ENCODE data around the gene MOB3C.
"Not testable (repeated sequence)": the region's sequence is repeated elsewhere in the genome, so short reads cannot be mapped to it uniquely, and the experiment has no call there.

Gene MOB3C

DNA sequence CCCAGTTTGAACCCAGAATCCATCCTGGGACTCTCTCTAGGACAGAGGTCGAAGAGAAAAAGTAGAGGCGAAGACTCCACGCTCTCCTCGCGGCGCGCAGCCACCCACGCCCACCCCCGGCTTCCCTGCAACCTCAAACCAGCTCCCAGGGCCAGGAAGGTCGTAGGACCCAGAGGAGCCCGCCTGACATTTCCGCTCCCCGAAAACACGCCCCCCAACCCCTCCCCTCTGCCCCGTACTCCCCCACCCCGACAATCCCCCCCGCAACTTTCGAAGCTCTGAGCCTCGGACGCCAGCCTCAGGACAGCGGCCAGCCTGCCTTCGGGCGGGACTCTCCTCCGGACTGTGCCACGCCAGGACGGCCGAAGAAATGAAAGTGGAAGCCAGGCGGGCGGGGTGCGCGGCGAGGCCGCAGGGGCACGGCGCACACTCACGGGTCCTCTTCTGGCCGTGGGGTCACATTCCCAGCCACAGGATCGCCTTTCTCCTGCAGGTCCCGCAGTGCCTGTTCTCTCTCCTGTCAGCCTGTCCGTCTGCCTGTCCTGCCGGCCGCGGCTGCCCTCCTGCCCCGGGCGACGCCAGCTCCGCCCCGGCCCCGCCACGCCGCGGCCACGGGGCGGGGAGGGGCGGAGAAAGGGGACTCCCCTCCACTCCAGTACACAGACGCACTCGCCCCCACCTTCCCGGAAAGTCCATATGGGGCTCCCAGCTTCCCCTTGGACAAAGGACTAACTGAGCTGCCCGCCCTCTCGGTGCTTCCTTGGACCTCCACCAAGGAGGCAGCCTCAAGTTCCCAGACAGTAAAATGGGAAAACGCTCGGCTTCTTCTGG lies at the start of gene MOB3C:
MOB3C (minus strand) TSS at position 535 of the 831 bp plus-strand sequence. CDS start 3,490 bp downstream, outside the sequence.
- DNase-seq, result no peak

GRCh38 chr1:46665983-46666382 lies 49.4 kb upstream of the MOB3C start:
- no peak for DNase-seq

DNA sequence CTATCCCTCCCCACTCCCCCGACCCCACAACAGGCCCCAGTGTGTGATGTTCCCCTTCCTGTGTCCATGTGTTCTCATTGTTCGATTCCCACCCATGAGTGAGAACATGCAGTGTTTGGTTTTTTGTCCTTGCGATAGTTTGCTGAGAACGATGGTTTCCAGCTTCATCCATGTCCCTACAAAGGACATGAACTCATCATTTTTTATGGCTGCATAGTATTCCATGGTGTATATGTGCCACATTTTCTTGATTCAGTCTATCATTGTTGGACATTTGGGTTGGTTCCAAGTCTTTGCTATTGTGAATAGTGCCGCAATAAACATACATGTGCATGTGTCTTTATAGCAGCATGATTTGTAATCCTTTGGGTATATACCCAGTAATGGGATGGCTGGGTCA lies 46.3 kb upstream of the MOB3C start:
- not testable (repeated sequence) for DNase-seq

GRCh38 chr1:46660116-46660515 lies 43.5 kb upstream of the MOB3C start:
- not testable (repeated sequence) for DNase-seq

DNA sequence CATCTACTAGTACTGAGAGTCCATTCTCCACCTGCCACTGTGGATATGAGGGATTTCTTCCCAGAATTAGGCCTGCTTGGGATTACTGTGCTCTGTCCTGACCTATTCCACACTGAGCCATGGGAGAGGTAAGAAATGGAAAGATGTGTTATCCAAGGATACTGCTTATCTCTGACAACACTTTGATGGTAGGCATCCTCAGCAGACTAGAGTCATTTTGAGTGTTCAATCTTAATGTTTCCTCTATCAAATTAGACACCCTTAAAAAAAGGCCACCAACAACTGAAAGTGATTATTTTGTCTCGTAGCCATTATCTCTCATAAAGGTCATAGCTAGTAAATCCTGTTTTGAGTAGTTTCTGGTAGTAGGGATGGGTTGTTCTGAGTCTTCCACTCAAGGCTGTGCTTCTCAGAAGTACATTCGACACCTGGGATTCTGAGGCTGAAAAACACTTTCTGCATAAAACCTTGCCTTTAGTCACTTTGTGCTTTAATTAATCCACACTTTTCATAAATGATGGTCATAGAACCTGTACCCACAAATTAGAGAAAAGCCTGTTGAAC lies 42.8 kb upstream of the MOB3C start:
- DNase-seq, result no peak

DNA sequence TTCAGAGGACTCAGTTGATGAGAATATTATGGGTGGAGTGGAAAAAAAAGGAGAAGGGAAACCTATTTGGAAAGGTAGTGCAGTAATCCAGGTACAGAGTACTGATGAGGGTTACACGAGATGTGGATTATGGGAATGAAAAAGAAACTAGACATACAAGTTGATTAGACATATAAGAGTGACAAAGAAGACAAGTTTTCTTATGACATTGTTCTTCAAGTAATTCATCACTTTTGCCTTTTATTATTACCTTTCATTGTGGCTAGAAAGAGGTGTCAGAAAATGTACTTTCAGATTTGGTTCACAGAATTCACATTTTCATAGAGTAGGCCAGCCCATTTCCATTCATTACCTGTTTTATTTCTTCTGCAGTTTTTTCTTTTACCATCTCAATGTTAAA lies 41.2 kb upstream of the MOB3C start:
- DNase-seq, result no peak

- no peak for DNase-seq
These were observed 40.0 kb upstream of the MOB3C start for GRCh38 chr1:46656643-46657042.

- DNase-seq, result no peak
These were observed 39.2 kb upstream of the MOB3C start for GRCh38 chr1:46655848-46656247.

DNA sequence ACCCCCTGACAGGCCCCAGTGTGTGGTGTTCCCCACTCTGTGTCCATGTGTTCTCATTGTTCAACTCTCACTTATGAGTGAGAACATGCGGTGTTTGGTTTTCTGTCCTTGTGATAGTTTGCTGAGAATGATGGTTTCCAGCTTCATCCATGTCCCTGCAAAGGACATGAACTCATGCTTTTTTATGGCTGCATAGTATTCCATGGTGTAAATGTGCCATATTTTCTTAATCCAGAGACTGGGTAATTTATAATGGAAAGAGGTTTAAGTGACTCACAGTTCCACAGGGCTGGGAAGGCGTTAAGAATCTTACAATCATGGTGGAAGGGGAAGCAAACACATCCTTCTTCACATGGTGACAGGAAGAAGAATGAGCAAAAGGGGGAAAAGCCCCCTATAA lies 38.1 kb upstream of the MOB3C start:
- DNase-seq, result not testable (repeated sequence)

DNA sequence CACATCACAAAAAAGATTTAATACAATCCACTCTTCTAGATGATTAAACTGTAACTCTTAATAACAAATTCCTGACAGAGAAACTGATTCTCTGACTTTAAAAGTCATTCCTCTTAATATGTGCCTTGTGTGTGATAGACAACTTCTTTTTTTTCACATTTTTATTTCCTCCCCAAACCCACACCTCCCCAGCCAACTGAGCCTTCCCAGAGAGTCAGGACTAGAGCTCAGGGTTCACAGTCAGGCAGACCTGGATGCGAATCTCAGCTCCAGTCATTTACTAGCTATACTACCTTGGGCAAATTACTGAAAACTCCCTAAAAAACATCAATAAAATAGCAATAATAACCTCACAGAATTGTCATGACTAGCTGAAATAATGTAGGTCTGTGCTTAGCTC lies 37.4 kb upstream of the MOB3C start:
- DNase-seq, result no peak

GRCh38 chr1:46653405-46653958 lies 36.9 kb upstream of the MOB3C start:
- no peak for DNase-seq

DNA sequence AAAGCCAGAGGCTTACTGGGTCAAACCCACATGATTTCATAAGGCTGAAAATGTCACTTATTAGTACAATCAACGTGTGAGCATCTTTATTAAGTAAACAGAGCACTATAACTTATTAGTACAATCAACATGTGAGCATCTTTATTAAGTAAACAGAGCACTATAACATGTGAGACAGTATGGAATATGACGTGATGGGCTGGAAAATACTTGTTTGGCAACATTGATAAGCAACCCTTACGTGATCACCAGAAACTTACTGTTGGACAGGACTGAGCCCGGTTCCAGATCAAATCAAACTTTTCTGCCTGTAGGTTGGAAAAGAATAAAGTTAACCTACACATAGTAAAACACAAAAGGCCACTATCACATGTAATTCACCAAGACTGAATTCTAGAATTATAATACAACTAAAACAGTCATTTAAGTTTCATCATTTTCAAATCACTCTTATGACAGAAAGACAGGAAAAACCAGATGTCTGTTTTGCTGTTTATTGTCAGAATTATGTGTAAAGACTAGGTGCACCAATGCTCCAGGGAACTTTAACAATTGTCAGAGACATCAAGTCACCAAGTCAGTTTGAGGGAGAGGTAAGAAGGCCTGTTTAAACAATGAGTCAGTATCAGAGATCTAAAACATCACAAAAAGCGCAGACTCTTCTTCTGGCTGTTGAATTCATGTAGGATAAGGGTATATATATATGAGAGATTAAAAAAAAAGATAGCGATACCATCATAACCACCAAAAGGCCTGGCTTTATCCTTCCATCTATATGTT lies 35.9 kb upstream of the MOB3C start:
- DNase-seq, result no peak

DNA sequence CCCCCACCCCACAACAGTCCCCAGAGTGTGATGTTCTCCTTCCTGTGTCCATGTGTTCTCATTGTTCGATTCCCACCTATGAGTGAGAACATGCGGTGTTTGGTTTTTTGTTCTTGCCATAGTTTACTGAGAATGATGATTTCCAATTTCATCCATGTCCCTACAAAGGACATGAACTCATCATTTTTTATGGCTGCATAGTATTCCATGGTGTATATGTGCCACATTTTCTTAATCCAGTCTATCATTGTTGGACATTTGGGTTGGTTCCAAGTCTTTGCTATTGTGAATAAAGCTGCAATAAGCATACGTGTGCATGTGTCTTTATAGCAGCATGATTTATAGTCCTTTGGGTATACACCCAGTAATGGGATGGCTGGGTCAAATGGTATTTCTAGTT lies 34.5 kb upstream of the MOB3C start:
- DNase-seq, result not testable (repeated sequence)

DNA sequence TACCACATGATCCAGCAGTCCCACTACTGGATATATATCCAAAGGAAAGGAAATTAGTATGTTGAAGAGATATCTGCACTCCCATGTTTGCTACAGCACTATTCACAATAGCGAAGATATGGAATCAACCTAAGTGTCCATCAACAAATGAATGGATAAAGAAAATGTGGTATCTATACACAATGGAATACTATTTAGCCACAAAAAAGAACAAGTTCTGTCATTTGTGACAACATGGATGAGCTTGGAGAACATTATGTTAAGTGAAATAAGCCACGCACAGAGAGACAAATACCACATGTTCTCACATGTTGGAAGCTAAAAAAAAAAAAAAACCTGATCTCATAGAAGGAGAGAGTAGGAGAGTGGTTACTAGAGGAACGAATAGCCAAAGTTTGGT lies 33.9 kb upstream of the MOB3C start:
- no peak for DNase-seq

GRCh38 chr1:46649764-46650163 lies 33.2 kb upstream of the MOB3C start:
- DNase-seq, result no peak

GRCh38 chr1:46647611-46648010 lies 31.0 kb upstream of the MOB3C start:
- DNase-seq, result no peak

DNA sequence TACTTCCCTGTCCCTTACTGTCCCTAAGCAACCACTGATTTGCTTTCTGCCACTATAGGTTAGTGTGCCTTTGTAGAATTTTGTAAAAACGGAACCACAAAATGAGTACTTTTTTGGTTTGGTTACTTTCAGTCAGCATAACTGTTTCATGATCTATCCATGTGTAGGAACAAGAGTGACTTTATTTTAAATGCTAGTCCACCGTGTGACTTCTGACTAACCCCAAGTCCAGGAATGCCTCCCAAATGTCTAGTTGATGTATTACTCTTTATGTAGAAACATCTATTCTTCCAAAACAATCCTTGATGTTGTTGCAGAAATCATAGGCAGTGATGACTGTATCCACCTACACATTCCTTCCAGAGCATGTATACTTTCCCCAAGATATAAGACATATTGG lies 30.2 kb upstream of the MOB3C start:
- DNase-seq, result no peak

- no peak for DNase-seq
These were observed 29.7 kb upstream of the MOB3C start for GRCh38 chr1:46646331-46646730.

GRCh38 chr1:46645815-46646214 lies 29.2 kb upstream of the MOB3C start:
- no peak for DNase-seq

DNA sequence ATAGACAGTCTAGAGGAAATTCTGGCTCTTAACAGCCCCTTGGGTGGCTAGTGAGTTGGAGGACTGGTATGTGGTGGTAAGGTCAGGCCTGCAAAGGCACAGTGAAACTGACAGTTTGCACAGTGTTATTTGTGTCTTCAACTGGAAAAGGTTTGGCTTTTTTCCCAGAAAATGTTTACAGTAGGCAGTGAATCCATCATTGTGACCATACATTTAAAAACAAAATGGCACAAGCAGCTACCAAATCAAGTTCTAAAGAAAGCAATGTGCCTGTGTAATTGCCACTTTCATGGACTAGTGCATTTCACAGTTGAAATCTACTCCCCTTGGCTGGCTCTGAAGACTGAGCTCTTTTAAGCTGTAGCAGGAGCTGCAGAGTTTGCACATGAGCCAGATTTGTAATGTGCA lies 26.8 kb upstream of the MOB3C start:
- peak; percentile 98 for DNase-seq

DNA sequence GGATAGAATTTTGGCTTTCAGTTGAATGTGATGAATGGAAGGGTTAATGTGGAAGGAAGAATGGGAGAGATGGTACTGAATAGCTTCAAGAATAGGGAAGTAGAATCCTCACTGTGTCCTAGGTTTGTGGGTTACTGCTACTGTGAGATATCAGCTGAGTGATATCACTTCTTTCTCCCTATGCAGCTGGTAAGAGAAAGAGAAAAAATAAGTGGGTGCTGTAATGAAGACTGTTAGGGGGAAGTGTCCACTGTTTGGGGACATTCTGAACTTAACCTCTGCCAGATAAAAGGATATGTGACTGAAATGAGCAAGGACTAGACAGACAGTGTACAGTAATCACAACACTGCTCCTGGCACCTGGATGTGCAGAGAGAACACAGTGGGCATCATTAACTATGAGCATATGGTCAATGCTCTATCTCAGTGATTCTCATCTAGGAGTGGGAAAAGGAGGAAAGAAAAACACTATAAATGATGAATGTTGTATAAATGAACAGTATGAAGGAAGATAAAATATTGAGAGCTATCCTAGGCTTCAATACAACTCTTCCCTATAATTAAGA lies 25.6 kb upstream of the MOB3C start:
- no peak for DNase-seq

DNA sequence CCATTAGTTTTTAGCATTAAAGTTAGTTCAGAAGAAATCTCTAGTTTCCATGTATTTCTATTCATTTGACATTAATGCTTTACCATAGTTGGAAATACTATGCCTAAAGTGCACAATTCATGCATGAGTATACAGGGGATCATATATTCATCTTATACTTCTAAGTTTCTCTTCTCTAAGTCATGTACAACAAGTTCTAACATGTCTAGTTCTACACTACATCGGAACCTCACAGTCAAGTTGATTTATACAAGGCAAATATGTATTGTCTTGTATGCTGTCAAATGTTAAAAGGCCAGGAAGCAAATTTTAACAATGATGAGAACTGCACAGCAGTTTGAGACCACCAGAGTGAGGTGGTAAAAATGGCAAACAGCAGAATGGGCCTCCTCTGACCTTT lies 22.9 kb upstream of the MOB3C start:
- DNase-seq, result no peak

DNA sequence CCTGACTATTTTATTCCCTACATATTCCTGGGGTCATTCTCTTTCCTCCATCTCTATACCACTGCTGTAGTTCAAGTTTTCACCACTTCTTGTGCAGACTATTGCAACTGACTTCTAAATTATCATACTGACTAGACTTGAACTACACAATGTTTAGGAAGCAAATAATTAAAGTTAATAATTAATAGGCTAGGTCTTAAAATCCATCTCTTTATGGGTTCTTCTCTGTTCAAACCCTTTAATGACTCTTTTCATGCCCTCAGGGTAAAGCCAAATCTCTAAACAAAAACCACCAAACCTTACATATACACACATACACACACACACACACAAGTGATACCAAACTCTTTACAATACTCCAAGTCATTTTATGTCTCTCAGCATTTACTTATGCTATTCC lies 22.3 kb upstream of the MOB3C start:
- DNase-seq, result no peak
